Kidney (tissue), 14 donors: ENCODE results near the gene ACTR1A. TPM values are rescaled to one million over a fixed set of nuclear protein-coding genes. Genes with fewer than 3 reads are reported as not detected.

ENCODE experiments used
- DNase-seq, 5 donors: peaks; one replicate each; pipeline ENCODE4 v3.0.0-alpha.2; 2013 to 2020
- FAIRE-seq: peaks from 2 replicates; lab custom pipeline; 2012; peaks lifted over from hg19 to GRCh38; lab: Jason Lieb, UNC
- H3K27ac ChIP-seq, 2 donors: one replicate each; pipeline ENCODE4 v1.7.0; 2013; ENCODE audit warnings: low read depth in 2 of 2, low read length in 2 of 2, inconsistent platforms in 1 of 2
- H3K27me3 ChIP-seq: one replicate; pipeline ENCODE4 v1.7.1; 2013; ENCODE audit warnings: low read length, inconsistent platforms; ENCODE audit not compliant: control insufficient read depth, insufficient read depth
- H3K36me3 ChIP-seq, 3 donors: one replicate each; pipeline versions ENCODE4 v1.7.0 to v1.7.1; 2013; ENCODE audit warnings: low read length in 3 of 3, control low read depth in 1 of 3, inconsistent platforms in 1 of 3; ENCODE audit not compliant: insufficient read depth in 3 of 3, control insufficient read depth in 2 of 3
- H3K4me1 ChIP-seq, 3 donors: one replicate each; pipeline versions ENCODE4 v1.7.0 to v1.7.1; 2013; ENCODE audit warnings: low read length in 3 of 3, inconsistent platforms in 1 of 3, low read depth in 1 of 3; ENCODE audit not compliant: control insufficient read depth in 2 of 3, insufficient read depth in 2 of 3
- H3K4me3 ChIP-seq, 3 donors: one replicate each; pipeline versions ENCODE4 v1.7.0 to v1.8.1; 2013; ENCODE audit warnings: low read length in 3 of 3, control low read depth in 1 of 3, inconsistent platforms in 1 of 3
- H3K9ac ChIP-seq, 3 donors: one replicate each; pipeline versions ENCODE4 v1.7.0 to v1.7.1; 2013; ENCODE audit warnings: low read length in 3 of 3, control low read depth in 1 of 3, inconsistent platforms in 1 of 3
- H3K9me3 ChIP-seq, 3 donors: one replicate each; pipeline versions ENCODE4 v1.7.0 to v1.7.1; 2013; ENCODE audit warnings: low read length in 3 of 3, control low read depth in 1 of 3, inconsistent platforms in 1 of 3; ENCODE audit not compliant: control insufficient read depth in 2 of 3, insufficient read depth in 1 of 3
- intact Hi-C: fragments of 100-400 bp; cut with DNase I; formaldehyde crosslinking; loops from one replicate; pipeline ENCODE4 v1.11.1; 2022
- polyA plus RNA-seq: library from polyadenylated mRNA; stranded (reverse); fragments of 350-450 nt; fragmentation: Illumina TruSeq; extraction: RNeasy Lipid Tissue Mini Kit (QIAGEN cat#74804); gene quantifications from one replicate; pipeline ENCODE4 v1.2.3, GENCODE V29; 2014; ENCODE audit warnings: low read depth, low replicate concordance; ENCODE audit not compliant: insufficient read depth
- total RNA-seq: library from RNA; stranded (reverse); fragmentation: NEBNext Ultra II Directional; extraction: Animal tissue kit (Norgen Biotek cat#: 25700); gene quantifications from one replicate; pipeline ENCODE4 v1.2.1, GENCODE V29; 2021
- TF ChIP-seq, protein P1 (sequence below): IDR thresholded peaks from 3 replicates; pipeline ENCODE4 v1.5.1; 2012; ENCODE audit warnings: mild to moderate bottlenecking, moderate library complexity, borderline replicate concordance; ENCODE audit not compliant: insufficient read depth; ENCODE audit errors: extremely low read depth
- donor health status: control.
- donor health status: control.
- donor health status: control.
- donor health status: control.
- donor health status: control.
- donor health status: DM: yes; HTN: yes; CAD: no.
- donor health status: Normal renal cell carcinoma (clear cell type).

Gene ACTR1A
- total and polyA plus RNA-seq, 2 donors from 2014 or later: 74.2 to 74.7 TPM

- Histone ChIP-seq H3K4me3 (no peak overlapping the region), H3K4me1 (no peaks in the 10 kb centered on the region), H3K36me3 (no peaks in the 10 kb centered on the region), H3K27ac (no peak overlapping the region), H3K9me3 (no peaks in the 10 kb centered on the region), H3K27me3 (no peaks in the 10 kb centered on the region), H3K9ac (no peak overlapping the region)
- no peak for DNase-seq
- TF ChIP-seq, protein P1, sequence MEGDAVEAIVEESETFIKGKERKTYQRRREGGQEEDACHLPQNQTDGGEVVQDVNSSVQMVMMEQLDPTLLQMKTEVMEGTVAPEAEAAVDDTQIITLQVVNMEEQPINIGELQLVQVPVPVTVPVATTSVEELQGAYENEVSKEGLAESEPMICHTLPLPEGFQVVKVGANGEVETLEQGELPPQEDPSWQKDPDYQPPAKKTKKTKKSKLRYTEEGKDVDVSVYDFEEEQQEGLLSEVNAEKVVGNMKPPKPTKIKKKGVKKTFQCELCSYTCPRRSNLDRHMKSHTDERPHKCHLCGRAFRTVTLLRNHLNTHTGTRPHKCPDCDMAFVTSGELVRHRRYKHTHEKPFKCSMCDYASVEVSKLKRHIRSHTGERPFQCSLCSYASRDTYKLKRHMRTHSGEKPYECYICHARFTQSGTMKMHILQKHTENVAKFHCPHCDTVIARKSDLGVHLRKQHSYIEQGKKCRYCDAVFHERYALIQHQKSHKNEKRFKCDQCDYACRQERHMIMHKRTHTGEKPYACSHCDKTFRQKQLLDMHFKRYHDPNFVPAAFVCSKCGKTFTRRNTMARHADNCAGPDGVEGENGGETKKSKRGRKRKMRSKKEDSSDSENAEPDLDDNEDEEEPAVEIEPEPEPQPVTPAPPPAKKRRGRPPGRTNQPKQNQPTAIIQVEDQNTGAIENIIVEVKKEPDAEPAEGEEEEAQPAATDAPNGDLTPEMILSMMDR: no peak
- intact Hi-C loops: no loop called here
- no peak for FAIRE-seq
Measured at GRCh38 chr10:102468683-102469082, 33.8 kb downstream of the ACTR1A start.

- TF ChIP-seq, protein P1: no peak
- DNase-seq (no peak), FAIRE-seq (no peak)
- no peaks in the 10 kb centered on the region for H3K27me3 ChIP-seq
- no peak overlapping the region for H3K9ac ChIP-seq
- H3K4me1 ChIP-seq: no peaks in the 10 kb centered on the region
- no peak overlapping the region for H3K27ac ChIP-seq
- no peak overlapping the region for H3K4me3 ChIP-seq
- intact Hi-C loops: no loop called here
- no peaks in the 10 kb centered on the region for H3K9me3 ChIP-seq
- H3K36me3 ChIP-seq: no peaks in the 10 kb centered on the region
Measured at GRCh38 chr10:102467971-102468438, 34.5 kb downstream of the ACTR1A start.

DNA sequence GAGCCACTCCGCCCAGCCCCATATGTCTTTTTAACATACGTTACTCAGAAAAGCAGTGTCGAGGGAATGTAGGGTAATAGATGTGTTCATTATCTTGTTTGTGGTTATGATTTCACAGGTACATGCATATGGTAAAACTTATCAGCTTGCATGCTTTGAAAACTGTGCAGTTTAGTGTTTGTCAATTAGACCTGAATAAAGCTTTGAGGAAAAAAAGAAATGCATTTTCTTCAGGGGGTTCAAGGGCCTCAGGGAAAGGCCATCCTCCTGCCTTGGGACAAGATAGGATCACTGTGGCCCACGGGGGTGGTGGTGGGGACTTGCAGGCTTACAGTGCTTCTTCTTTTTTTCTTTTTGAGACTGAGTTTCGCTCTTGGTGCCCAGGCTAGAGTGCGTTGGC lies 35.2 kb downstream of the ACTR1A start:
- no peak for DNase-seq
- Histone ChIP-seq H3K36me3 (no peaks in the 10 kb centered on the region), H3K27ac (no peak overlapping the region)

More for the DNA sequence above, 35.2 kb downstream of the ACTR1A start:
- no peak for FAIRE-seq
- Histone ChIP-seq H3K9me3 (no peaks in the 10 kb centered on the region), H3K4me3 (no peak overlapping the region), H3K9ac (no peak overlapping the region), H3K27me3 (no peaks in the 10 kb centered on the region), H3K4me1 (no peaks in the 10 kb centered on the region)
- TF ChIP-seq, protein P1: no peak
- intact Hi-C loops: no loop called here
